HG03060 (cell line): ENCODE data around the gene SBF2.
"Not testable (repeated sequence)": the region's sequence is repeated elsewhere in the genome, so short reads cannot be mapped to it uniquely, and the experiment has no call there.

Experiments
- ATAC-seq: cut with Tn5 transposase; IDR thresholded peaks from one replicate; pipeline ENCODE4 v1.9.1; 2021; ENCODE audit warnings: low read depth, moderate number of reproducible peaks; ENCODE audit not compliant: unreplicated experiment

SBF2 gene

GRCh38 chr11:10029386-10030121 is 264.5 kb downstream of the SBF2 start:
- ATAC-seq, result no peak

GRCh38 chr11:10026514-10026913 is 267.5 kb downstream of the SBF2 start:
- ATAC-seq, result no peak

DNA sequence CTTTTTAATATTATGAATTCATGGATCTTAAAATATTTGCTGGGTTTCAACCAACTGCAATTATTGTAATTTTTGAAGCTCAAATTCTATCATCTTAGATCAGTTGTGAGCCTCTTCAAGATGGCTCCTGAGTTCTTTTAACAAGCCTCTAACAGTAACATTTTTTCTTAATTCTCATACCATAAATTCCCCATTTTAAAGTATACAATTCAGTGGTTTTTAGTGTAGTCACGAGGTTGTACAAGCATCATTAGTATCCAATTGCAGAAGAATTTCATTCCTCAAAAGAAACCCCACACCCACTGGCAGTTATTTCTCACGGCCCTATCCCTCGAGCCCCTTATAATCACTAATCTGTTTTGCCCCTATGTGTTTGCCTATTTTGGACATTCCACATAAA is 270.8 kb downstream of the SBF2 start:
- no peak for ATAC-seq

DNA sequence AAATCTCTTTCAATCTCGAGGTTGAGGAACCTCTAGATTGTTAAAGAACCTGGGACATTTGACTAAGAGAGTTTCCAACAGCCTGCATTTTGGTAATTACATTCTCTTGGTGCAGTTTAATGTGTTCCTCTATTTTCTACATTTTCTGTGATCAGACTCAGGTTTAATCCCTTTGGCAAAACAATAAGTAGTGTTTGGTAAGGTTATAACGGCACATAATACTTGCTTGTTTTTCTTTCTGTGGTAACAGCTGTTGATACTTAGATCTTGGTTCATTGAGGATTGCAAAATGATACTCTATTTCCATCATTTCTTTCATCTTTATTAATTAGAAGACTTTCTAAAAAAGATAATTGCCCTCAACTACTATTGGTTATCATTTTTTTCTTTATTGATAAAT is 271.3 kb downstream of the SBF2 start:
- no peak for ATAC-seq

GRCh38 chr11:10021563-10021962 is 272.5 kb downstream of the SBF2 start:
- ATAC-seq, result no peak

- ATAC-seq, result no peak
These were observed 273.9 kb downstream of the SBF2 start for GRCh38 chr11:10019906-10020682.

DNA sequence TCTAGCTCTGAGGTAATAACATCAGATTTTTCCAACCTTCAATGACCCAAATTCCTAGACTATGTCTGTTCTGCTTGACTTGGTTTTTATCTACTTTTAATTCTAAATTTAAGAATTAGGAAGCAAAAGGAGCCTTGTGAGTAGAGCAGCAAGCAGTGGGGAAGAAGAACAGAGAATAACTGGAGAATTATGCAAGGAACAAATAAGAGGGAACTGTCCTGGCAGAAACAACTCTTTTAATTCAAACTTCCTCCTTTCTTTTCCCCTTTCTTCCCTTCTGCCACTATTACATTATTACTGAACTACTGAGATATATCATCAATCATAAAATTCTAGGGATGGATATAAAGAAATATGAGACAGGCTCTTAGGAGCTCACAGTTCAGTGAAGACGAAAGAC is 276.1 kb downstream of the SBF2 start:
- ATAC-seq, result no peak

DNA sequence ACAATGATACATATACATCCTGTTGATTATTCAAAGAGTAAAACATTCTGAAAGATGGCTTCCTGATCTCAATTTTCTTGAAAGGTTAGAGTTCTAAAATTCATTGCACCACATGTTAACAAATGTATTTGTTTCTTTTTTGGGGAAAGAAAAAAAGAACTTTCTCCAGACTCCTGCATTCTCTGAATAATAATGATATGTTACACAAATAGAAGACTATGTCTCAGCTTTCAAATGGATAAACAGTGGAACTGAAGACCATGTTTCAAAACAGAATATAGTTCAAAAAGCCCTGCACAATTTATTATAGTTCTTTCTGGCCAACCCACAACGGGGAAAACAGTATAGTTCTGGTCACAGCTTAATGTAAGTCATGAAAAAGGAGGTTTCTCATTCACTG is 277.0 kb downstream of the SBF2 start:
- ATAC-seq, result no peak

DNA sequence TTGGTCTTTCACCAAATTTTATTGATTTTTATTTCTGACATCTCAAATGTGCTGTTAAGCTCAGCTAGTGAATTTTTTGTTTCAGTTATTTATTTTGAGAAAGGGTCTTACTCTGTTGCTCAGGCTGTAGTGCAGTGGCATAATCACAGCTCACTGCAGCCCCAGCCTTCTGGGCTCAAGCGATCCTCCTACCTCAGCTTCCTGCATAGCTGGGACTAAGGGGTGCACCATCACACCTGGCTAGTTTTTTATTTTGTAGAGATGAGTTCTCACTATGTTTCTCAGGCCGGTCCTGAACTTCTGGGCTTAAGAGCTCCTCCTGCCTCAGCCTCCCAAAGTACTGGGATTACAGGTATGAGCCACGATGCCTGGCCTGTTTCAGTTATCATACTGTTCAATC is 282.0 kb downstream of the SBF2 start:
- ATAC-seq, result no peak

- ATAC-seq, result no peak
These were observed 288.0 kb downstream of the SBF2 start for GRCh38 chr11:10005955-10006525.

- ATAC-seq, result no peak
These were observed 289.4 kb downstream of the SBF2 start for GRCh38 chr11:10004526-10005113.

DNA sequence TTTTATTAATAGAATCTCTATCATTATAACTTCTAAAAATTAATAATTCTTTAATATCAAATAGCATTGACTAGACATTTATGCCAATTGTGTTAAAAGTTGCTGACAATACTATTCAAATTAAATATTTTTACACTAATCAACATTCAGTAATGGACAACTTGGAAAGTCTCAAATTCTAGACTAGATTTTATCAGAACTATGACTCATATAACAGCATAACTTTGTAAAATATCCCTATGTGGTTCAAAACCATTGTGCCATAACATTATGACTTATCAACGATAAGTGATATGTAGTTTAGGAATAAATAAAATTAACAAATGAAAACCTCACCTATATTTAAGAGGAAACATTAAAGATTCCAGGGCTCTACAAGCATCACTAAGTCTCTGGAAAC is 291.8 kb downstream of the SBF2 start:
- ATAC-seq, result no peak

- ATAC-seq, result no peak
These were observed 301.7 kb downstream of the SBF2 start for GRCh38 chr11:9992306-9992705.

- ATAC-seq, result no peak
These were observed 303.6 kb downstream of the SBF2 start for GRCh38 chr11:9990221-9990973.

GRCh38 chr11:9987303-9987702 is 306.7 kb downstream of the SBF2 start:
- ATAC-seq, result not testable (repeated sequence)

GRCh38 chr11:9982796-9983579 is 311.0 kb downstream of the SBF2 start:
- ATAC-seq, result no peak

DNA sequence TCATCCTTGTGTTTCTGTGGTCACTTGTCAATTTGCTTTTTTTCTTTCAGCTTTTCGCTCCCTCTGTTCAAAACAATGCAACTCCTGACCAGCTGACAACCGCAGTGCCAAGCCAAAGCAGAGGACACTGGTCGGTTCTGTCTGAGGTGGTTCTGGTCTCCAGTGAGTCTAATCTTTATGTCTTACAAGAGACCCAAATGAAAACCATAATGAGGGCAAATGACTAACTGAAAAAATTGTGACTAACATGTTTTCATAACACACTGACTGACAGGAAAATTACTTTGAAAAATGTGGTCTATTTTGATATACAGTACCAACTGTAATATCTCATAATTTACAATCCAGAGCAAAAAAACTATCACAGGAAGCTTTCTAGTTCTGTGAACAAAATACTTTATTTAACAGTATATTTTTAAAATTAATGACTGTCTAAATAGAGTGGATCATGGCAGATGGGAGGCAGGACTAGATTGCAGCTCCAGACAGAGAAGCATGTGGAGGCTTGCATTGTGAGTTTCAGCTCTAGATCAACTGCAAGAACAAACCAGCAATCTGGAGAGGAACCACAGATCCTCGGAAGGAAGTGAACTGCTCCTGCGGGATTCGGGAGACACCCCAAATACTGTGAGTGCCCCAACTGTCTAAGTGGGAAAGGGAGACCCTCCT is 311.8 kb downstream of the SBF2 start:
- no peak for ATAC-seq

GRCh38 chr11:9980931-9981330 is 313.1 kb downstream of the SBF2 start:
- ATAC-seq, result no peak

DNA sequence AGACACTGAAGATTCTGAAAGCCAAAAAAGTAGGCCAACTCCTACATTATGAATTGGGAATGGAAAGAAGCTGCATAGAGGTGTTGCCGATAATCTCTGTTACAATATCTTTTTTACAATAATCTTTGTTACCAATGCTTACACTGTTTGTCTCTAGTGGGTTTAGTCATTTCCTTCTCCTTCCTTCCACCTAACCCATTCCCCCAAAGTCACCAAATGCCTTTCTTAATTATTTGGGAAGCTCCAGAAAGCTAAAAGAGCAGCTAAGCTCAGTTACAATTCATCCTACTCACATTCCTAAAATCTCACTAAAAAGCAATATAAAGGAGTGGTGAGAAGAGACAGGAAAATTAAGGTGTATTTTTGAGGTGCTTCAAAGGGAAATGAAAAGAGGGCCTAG is 316.5 kb downstream of the SBF2 start:
- ATAC-seq, result no peak
